Right lobe of liver (tissue), 6 donors: ENCODE data around the gene ATG14. TPM values are rescaled to one million over a fixed set of nuclear protein-coding genes. Genes with fewer than 3 reads are reported as not detected.

Experiments
- ATAC-seq, 4 donors: fragments of 200-7000 bp; cut with Tn5 transposase; one replicate each; pipeline ENCODE4 v1.9.1; 2020; ENCODE audit warnings: mild to moderate bottlenecking in 4 of 4, moderate library complexity in 4 of 4
- DNase-seq, 3 donors: peaks; one replicate each; pipeline ENCODE4 v3.0.0-alpha.2; 2020
- H3K27ac ChIP-seq, 3 donors: fragments of 200-600 bp; one replicate each; pipeline ENCODE4 v1.8.0; 2022
- H3K27me3 ChIP-seq, 2 donors: fragments of 200-600 bp; one replicate each; pipeline ENCODE4 v1.8.0; 2022
- H3K36me3 ChIP-seq, 4 donors: fragments of 200-600 bp; sonication (generic) in 1 of 4; one replicate each; pipeline versions ENCODE4 v1.5.1 to v1.8.0; 2017 to 2022; ENCODE audit warnings: control low read depth in 1 of 4
- H3K4me1 ChIP-seq, 4 donors: fragments of 200-600 bp; sonication (generic) in 1 of 4; one replicate each; pipeline versions ENCODE4 v1.5.1 to v1.8.0; 2017 to 2022; ENCODE audit warnings: control low read depth in 1 of 4
- H3K4me3 ChIP-seq, 3 donors: fragments of 200-600 bp; one replicate each; pipeline ENCODE4 v1.8.0; 2022
- H3K9me3 ChIP-seq, 4 donors: fragments of 200-600 bp; sonication (generic) in 1 of 4; one replicate each; pipeline versions ENCODE4 v1.5.1 to v1.8.0; 2017 to 2022; ENCODE audit warnings: control low read depth in 1 of 4
- POLR2A ChIP-seq: fragments of 450-650 bp; IDR thresholded peaks from one replicate; pipeline ENCODE4 v1.6.1; 2017; ENCODE audit warnings: antibody characterized with exemption, mild to moderate bottlenecking
- WGBS: methylation state at CpG from one replicate; pipeline ENCODE4 v1.1.6; 2018; ENCODE audit warnings: low coverage, low lambda C conversion rate; ENCODE audit not compliant: insufficient coverage; ENCODE audit errors: missing lambda C conversion rate; 5-methylcytosine and 5-hydroxymethylcytosine counted together
- intact Hi-C, 2 donors: fragments of 100-400 bp; cut with DNase I; formaldehyde crosslinking; loops; one replicate each; pipeline versions ENCODE4 v1.11.2 to v1.14.1; 2022
- total RNA-seq, 6 experiments: library from RNA; depleted of rRNA in 2 of 6; stranded (reverse); fragments of >200 nt in 2 of 6; fragmentation: NEBNext Ultra II Directional in 3 of 6; extraction: Animal tissue kit (Norgen Biotek cat#: 25700) in 3 of 6; gene quantifications; one replicate each; pipeline versions ENCODE4 v1.1.0 to v1.2.4, GENCODE V29; 2016 to 2023
- TF ChIP-seq, protein P1 (sequence below), 4 donors: fragments of 200-600 bp in 3 of 4; fragments of 450-650 bp in 1 of 4; IDR thresholded peaks; one replicate each; pipeline versions ENCODE4 v1.5.1 to v1.8.0; 2016 to 2022; ENCODE audit warnings: antibody characterized with exemption in 4 of 4, mild to moderate bottlenecking in 2 of 4
- donor health status: DM: no; HTN: yes; CAD: no.
- donor health status: DM: no; HTN: no; CAD: no.
- donor health status: DM: no; HTN: no; CAD: no.
- donor health status: DM: no; HTN: yes; CAD: no.
- donor health status: DM: no; HTN: yes; CAD: no.

Gene ATG14
- total RNA-seq, 6 experiments from 2014 or later = 4.0 to 4.7 (median 4.2) TPM

DNA sequence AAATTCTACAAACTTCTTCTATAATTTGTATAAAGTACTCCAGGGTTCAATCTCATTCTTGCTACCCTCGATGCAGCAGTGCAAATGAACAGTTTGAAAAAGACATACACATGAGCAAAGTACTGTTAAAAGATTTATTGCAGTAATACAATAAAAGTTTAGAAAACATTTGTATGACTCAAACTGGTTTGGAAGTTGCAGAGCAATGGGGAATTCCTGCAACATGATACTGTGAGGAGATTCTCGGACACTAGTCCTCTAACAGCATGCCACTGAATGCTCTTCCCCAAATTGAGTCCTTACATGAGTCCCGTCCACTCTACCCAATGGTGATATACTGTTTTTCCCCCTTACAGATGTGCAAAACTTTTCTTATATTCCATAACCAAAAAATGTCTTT is 45.4 kb downstream of the ATG14 start:
- Histone ChIP-seq H3K27ac (no peak overlapping the region), H3K4me1 (no peaks in the 10 kb centered on the region), H3K36me3 (peaks cover 0 to 15% (median 3%) of the 10 kb centered on the region in 4 donors), H3K4me3 (no peak overlapping the region), H3K9me3 (no peaks in the 10 kb centered on the region), H3K27me3 (no peaks in the 10 kb centered on the region)
- DNase-seq (no peak), ATAC-seq (no peak)
- WGBS = 91% methylated on average over 3 of the region's 3 CpGs
- TF ChIP-seq, protein P1, sequence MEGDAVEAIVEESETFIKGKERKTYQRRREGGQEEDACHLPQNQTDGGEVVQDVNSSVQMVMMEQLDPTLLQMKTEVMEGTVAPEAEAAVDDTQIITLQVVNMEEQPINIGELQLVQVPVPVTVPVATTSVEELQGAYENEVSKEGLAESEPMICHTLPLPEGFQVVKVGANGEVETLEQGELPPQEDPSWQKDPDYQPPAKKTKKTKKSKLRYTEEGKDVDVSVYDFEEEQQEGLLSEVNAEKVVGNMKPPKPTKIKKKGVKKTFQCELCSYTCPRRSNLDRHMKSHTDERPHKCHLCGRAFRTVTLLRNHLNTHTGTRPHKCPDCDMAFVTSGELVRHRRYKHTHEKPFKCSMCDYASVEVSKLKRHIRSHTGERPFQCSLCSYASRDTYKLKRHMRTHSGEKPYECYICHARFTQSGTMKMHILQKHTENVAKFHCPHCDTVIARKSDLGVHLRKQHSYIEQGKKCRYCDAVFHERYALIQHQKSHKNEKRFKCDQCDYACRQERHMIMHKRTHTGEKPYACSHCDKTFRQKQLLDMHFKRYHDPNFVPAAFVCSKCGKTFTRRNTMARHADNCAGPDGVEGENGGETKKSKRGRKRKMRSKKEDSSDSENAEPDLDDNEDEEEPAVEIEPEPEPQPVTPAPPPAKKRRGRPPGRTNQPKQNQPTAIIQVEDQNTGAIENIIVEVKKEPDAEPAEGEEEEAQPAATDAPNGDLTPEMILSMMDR (IDR thresholded peaks at IDR 0.05) = no peak
- no peak for TF ChIP-seq POLR2A
- intact Hi-C loops = no loop called here

DNA sequence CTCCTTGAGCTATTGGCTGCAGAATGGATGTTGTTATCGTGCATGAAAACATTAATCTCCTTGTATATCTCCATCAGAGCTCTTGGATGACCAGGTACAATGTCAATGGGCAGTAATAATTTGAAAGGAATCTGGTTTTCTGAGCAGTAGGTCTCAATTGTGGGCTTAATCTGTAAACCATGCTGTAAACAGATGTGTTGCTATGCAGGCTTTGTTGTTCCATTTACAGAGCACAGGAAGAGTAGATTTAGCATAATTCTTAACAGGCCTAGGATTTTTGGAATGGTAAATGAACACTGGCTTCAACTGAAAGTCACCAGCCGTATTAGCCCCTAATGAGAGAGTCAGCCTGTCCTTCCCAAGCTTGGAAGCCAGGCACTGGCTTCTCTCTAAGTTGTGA is 50.4 kb downstream of the ATG14 start:
- TF ChIP-seq, protein P1 (IDR thresholded peaks at IDR 0.05) = no peak
- TF ChIP-seq POLR2A = no peak
- Histone ChIP-seq H3K27me3 (no peaks in the 10 kb centered on the region), H3K9me3 (no peaks in the 10 kb centered on the region), H3K36me3 (no peaks in the 10 kb centered on the region), H3K4me3 (no peak overlapping the region), H3K27ac (no peak overlapping the region), H3K4me1 (no peaks in the 10 kb centered on the region)
- WGBS = 92% methylated on average over 2 of the region's 2 CpGs
- DNase-seq (no peak), ATAC-seq (no peak)
- intact Hi-C loops = no loop called here

DNA sequence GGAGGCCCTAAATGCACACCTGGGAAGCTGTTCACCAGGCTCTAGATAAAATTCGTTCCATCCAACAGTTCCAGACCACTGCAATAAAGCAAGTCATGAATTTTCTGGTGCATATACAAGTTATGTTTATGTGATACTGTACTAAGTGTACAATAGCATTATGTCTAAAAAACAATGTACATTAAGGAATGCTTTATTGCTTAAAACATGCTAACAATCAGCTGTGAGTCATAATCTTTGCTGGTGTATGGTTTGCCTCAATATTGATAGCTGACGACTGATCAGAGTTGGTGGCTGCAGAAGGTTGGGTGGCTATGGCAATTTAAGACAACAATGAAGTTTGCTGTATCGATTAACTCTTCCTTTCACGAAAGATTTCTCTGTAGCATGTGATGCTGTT is 52.3 kb downstream of the ATG14 start:
- Histone ChIP-seq H3K27ac (no peak overlapping the region), H3K4me3 (no peak overlapping the region), H3K9me3 (no peaks in the 10 kb centered on the region), H3K36me3 (no peaks in the 10 kb centered on the region), H3K27me3 (no peaks in the 10 kb centered on the region), H3K4me1 (no peaks in the 10 kb centered on the region)
- ATAC-seq (no peak), DNase-seq (no peak)
- intact Hi-C loops = loop anchor here (10.0 kb wide), 2 partner anchors 95 to 115 kb away; no protein-coding TSS in a partner anchor
- WGBS = 89% methylated on average over 3 of the region's 4 CpGs
- TF ChIP-seq POLR2A = no peak
- TF ChIP-seq, protein P1 (IDR thresholded peaks at IDR 0.05) = no peak

DNA sequence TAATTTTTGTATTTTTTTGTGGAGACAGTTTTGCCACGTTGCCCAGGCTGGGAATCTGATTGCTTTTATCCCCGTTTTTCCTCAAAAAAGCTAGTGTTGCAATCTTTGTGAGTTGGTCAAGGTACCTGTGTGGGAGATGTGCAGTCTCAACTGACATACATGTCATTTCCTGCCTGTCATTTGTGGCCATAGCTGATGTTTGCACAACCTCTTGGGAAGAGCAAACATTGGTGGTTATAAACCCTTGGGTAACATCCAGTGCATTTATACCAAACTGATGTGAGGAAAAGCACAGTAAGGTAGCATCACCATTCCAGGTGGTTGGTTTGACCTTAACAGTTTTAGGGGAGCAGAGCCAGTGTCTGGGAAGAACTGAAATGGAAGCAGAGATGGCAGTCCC is 54.7 kb downstream of the ATG14 start:
- H3K4me1 ChIP-seq = no peaks in the 10 kb centered on the region
- no peak overlapping the region for H3K27ac ChIP-seq
- H3K9me3 ChIP-seq = no peaks in the 10 kb centered on the region
- WGBS = 0% methylated on average over 2 of the region's 2 CpGs
- TF ChIP-seq POLR2A = no peak
- TF ChIP-seq, protein P1 (IDR thresholded peaks at IDR 0.05) = no peak
- DNase-seq = no peak
- ATAC-seq = peak in 3 of 4 donors; percentile 30 to 84 (median 49)
- peaks cover 0 to 6% (median 0%) of the 10 kb centered on the region in 4 donors for H3K36me3 ChIP-seq
- H3K4me3 ChIP-seq = no peak overlapping the region
- H3K27me3 ChIP-seq = no peaks in the 10 kb centered on the region
- intact Hi-C loops = loop anchor here (10.0 kb wide), 2 partner anchors 92 to 112 kb away; no protein-coding TSS in a partner anchor

DNA sequence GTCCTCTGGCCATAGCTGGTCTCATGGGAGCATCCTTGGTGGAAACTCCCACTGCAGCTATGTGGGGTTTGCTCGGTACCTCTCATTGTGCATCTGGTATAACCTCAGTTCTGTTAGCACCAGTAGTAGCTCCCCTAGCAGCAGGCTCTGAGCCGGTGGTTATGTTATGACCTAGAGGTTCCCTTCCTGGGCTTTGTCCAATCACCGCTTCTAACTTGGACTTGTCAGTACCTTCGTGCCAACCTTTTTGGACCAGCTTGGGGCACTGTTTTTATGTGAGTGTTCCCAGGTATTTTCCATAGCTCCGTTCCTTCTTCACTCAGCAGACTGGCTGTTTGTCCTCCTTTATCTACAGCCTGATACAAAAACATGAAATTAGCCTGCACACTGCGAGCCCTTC is 55.7 kb downstream of the ATG14 start:
- Histone ChIP-seq H3K36me3 (peaks cover 0 to 16% (median 0%) of the 10 kb centered on the region in 4 donors), H3K9me3 (no peaks in the 10 kb centered on the region), H3K27ac (no peak overlapping the region), H3K27me3 (no peaks in the 10 kb centered on the region), H3K4me1 (no peaks in the 10 kb centered on the region), H3K4me3 (no peak overlapping the region)
- WGBS = 77% methylated on average over 4 of the region's 6 CpGs
- no peak for TF ChIP-seq POLR2A
- TF ChIP-seq, protein P1 (IDR thresholded peaks at IDR 0.05) = no peak
- no peak for ATAC-seq
- intact Hi-C loops = loop anchor here (10.0 kb wide), 2 partner anchors 91 to 111 kb away; no protein-coding TSS in a partner anchor
- DNase-seq = no peak
